Fibroblast of lung (primary cell): ENCODE measurements around the gene ANP32B.

Experiments used
- CTCF ChIP-seq, 2 donors: IDR thresholded peaks in 1 of 2; conservative IDR thresholded peaks in 1 of 2; 1 replicate in 1 of 2; 2 replicates in 1 of 2; pipeline ENCODE4 v1.5.1; 2011 to 2012; ENCODE audit warnings: low read length in 2 of 2, control low read depth in 1 of 2, inconsistent platforms in 1 of 2, low read depth in 1 of 2, mild to moderate bottlenecking in 1 of 2
- EZH2 ChIP-seq: IDR thresholded peaks from 2 replicates; pipeline ENCODE4 v1.5.1; 2012; ENCODE audit warnings: low read length, control low read depth, mild to moderate bottlenecking; ENCODE audit errors: missing control alignments

- TF ChIP-seq CTCF (conservative IDR thresholded peaks at IDR 0.05 in 1 of 2, IDR thresholded peaks at IDR 0.05 in 1 of 2; ENCODE audit: low read depth in 1 of 2, low read length in 2 of 2) = no peak
- TF ChIP-seq EZH2 = no peak
Measured at GRCh38 chr9:98047002-98047401, 63.9 kb downstream of the ANP32B start.
